22Rv1 (cell line): ENCODE measurements around the gene KANK4.

Experiments used
- H3K27ac ChIP-seq: fragments of 450-650 bp; 2 replicates; pipeline ENCODE4 v1.5.1; 2017
- ZFX ChIP-seq: fragments of 450-650 bp; IDR thresholded peaks from 2 replicates; pipeline ENCODE4 v1.6.1; 2017; ENCODE audit warnings: antibody characterized with exemption, borderline replicate concordance
- TF ChIP-seq, protein P1 (sequence below): fragments of 450-650 bp; IDR thresholded peaks from 2 replicates; pipeline ENCODE4 v1.5.1; 2017; ENCODE audit warnings: mild to moderate bottlenecking

The KANK4 gene

DNA sequence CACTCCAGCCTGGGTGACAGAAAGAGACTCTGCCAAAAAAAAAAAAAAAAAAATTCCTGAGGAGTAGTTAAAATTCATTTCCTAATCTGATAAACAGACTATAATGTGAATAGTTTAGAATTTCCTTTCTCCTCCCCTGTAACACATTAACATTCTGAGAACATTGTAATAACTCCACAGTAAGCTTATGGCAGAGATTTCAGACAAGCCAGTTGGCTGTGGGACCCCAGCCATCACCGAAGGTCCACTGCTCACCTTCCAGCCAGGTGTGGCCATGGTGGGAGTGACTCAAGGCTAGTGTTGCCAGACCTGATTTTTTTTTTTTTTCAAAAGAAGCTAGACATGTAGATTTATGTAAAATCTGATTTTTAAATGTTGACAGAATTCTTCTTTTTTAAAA, 11.8 kb downstream of the KANK4 start:
- TF ChIP-seq, protein P1, sequence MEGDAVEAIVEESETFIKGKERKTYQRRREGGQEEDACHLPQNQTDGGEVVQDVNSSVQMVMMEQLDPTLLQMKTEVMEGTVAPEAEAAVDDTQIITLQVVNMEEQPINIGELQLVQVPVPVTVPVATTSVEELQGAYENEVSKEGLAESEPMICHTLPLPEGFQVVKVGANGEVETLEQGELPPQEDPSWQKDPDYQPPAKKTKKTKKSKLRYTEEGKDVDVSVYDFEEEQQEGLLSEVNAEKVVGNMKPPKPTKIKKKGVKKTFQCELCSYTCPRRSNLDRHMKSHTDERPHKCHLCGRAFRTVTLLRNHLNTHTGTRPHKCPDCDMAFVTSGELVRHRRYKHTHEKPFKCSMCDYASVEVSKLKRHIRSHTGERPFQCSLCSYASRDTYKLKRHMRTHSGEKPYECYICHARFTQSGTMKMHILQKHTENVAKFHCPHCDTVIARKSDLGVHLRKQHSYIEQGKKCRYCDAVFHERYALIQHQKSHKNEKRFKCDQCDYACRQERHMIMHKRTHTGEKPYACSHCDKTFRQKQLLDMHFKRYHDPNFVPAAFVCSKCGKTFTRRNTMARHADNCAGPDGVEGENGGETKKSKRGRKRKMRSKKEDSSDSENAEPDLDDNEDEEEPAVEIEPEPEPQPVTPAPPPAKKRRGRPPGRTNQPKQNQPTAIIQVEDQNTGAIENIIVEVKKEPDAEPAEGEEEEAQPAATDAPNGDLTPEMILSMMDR: no peak
- TF ChIP-seq ZFX: no peak
- H3K27ac ChIP-seq: no peak overlapping the region

DNA sequence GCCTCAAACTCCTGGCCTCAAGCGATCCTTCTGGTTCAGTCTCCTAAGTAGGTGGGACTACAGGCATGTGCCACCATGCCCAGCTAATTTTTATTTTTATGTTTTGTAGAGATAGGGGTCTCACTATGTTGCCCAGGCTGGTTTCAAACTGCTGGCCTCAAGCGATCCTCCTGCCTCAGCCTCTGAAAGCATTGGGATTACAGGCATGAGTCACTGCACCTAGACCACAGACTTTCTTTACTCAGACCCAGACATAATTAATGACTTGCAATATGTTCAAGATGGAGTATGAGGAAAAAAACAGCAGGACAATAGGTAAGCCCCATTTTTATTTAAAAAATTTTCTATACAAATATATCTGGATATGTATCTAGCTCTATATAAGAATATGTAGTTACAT, 13.2 kb downstream of the KANK4 start:
- TF ChIP-seq ZFX: no peak
- TF ChIP-seq, protein P1: no peak

DNA sequence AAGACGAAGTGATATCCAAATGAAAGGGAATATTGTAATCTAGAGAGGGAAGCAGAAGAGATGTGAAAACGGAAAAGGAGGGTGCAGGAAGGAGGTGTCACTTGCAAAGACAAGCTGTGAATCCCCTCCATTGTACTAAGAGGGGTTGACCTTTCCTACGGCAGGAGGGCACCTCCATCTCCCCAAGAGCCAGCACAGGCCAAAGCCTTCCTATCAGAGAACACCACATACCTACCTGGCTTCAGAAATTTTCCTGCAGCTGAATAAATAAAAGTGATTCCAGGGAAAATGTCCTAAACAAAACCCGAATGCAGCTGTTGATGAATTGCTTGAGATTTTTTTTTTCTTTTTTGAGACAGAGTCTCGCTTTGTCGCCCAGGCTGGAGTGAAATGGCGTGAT, 14.3 kb downstream of the KANK4 start:
- TF ChIP-seq, protein P1: no peak
- no peak for TF ChIP-seq ZFX
- H3K27ac ChIP-seq: no peak overlapping the region

More for the DNA sequence above, 13.2 kb downstream of the KANK4 start:
- H3K27ac ChIP-seq: no peak overlapping the region

DNA sequence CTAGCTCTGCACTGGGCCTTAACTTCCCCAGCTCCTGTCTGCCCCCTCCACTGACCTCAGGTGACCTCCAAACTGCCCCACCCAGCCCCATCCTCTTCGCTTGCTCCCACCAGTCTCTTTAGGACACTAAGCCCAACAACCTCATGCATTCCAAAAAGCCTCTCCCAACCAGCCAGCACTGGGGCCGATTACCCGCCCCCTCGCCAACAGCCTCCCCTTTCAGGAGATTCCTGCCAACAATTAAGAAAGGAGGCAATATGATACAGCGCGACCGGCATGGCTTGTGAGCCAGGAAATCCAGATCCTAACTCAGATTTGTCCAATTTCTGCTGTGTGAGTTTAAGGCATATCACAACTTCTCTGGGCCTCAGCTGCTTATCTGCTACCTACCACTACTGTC, 14.7 kb downstream of the KANK4 start:
- H3K27ac ChIP-seq: no peak overlapping the region
- TF ChIP-seq, protein P1: no peak
- no peak for TF ChIP-seq ZFX

DNA sequence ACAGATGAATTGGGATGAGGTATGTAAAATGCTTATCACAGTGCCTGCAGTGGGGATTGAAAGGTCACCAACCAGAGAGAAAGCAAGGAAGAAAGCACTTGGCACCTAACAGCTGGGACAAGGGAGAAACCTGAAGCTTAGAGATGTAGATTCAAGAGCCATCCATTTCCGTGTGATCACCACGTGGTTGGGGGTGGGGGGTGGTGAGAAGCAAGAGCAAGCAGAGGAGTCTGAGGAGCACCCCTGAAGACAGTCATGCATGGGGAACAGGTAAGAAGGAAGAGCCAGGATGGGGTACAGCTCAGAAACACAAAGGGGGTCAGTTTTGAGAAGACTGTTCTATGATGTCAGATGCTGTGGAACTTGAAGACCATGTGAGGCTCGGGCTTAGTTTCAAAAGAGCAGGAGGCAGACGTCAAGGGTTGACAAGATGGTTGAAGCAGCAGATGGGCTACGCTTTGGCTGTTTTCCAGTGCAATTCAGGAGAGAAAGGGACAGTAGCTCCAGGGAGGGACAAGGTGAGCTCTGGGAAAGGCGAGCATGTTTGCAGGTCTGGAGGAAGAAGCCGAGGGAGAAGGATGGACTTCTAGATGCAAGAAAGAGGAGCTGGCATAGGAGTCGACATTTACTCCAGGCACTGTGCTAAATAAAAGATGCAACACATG, 17.4 kb downstream of the KANK4 start:
- no peak overlapping the region for H3K27ac ChIP-seq

DNA sequence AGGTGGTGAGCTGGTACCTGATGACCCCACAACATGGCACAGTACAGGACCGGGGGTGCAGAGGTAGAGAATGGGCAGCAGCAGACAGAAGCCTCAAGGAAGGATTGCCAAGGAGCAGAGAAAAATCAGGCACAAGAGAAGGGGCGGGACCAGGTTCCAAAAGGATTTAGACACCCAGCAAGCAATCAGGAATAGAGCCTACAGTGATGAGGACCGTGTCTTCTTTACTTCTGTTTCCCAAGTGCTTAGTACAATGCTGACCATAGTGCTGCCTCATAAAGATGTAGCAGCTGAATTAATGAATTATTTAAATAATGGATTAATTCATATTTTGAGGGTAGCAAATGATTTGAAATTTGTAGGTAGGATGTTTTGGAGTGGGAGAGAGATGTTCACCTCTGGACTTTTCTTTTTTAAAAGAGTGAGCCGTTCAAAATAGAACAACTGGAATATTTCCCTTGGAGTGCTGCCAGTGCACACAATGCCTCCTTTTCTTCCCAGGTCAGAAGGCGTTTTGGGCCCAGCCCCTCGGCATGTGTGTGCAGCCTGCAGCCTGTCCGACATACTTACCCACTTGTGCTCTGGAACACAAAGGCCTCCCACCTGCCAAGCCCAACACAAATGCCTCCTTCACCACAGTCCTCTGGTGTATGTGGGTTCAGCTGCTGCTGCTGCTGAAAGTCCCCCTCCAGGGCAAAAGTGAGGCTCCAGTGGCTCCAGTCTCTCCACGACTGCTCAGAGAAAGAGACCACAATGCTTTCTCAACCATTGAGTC, 19.6 kb downstream of the KANK4 start:
- H3K27ac ChIP-seq: no peak overlapping the region
- no peak for TF ChIP-seq ZFX
- TF ChIP-seq, protein P1: no peak

More for the DNA sequence above, 17.4 kb downstream of the KANK4 start:
- TF ChIP-seq, protein P1: no peak
- TF ChIP-seq ZFX: no peak

DNA sequence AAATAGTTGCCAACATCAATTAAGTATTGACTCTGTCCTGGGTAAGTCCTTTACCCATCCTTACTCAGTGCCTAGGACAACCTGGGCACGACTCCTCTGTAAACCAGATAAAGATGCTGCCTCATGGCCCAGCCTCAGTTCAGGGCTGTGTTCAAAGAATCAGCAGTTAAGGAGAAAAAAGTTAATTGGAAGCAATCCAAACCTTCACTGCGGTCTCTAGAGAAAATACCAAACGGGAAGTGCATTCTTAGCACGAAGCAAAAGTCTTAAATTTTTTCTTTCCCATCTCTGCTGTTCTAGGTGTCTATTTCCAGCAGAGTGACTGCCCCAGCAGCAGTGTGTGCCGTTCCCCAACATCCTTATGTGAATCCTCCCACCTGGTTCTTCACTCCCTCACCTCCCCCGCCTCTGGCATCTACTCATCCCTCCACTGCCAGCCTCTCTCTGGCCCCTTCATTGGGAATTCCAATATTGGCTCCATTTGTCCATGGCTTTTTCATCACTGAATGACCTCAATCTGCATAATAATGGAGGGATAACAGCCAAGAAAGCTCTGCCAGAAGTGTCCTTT, 23.2 kb downstream of the KANK4 start:
- TF ChIP-seq ZFX: no peak
- TF ChIP-seq, protein P1: no peak
- no peak overlapping the region for H3K27ac ChIP-seq
